Daoy (cell line): Measurements from ENCODE around the gene ABCA5. TPM values are rescaled to one million over a fixed set of nuclear protein-coding genes. Genes with fewer than 3 reads are reported as not detected.

ENCODE experiments used
- DNase-seq: peaks from one replicate; pipeline ENCODE4 v3.0.0-alpha.2; 2015; ENCODE audit warnings: low read depth
- total RNA-seq: library from RNA; depleted of rRNA; stranded (reverse); fragments of >200 nt; shearing (Covaris generic); gene quantifications from 2 replicates; pipeline ENCODE4 v1.2.3, GENCODE V29; 2014

Gene ABCA5
- total RNA-seq, 1 experiment from 2014 or later = 9.7 TPM

DNA sequence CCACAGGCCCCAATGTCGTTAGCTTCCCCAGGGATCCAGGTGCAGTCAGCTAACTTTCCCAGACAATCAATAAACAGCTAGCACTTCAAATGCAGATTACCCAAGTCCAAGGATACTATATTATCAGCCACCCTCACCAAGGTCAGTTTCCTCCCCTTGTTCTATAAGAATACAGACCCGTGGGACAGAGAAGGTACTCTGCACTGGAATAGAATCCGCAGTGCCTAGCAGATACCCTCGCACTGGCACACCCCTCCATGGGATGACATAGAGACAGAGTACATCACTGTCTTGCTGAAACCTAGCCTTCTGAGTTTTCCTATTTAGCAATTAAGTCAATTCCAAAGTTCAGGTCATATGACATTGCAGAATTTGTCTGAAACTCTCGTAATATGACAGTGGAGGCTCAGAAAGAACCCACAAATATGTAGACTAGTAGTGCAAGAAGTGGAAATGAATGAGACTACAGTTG is 58.4 kb downstream of the ABCA5 start:
- no peak for DNase-seq

DNA sequence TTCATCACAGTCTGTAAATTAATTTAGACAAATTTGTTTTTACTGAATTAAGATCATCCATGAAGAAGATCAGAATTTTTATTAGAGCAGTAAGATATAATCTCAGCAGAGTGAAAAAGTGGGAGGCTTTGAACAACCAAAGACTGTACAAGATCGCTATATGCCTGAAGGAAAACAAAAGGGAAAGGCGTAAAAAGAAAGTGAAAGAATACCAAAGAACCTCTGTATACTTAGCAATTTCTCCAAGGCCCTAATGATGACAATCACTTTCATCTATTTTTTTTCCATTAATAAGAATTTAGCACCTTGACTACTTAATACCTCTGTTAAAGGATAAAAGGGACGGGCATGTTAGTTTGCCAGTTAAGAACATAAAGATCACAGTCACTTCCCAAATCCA is 59.7 kb downstream of the ABCA5 start:
- DNase-seq = no peak

DNA sequence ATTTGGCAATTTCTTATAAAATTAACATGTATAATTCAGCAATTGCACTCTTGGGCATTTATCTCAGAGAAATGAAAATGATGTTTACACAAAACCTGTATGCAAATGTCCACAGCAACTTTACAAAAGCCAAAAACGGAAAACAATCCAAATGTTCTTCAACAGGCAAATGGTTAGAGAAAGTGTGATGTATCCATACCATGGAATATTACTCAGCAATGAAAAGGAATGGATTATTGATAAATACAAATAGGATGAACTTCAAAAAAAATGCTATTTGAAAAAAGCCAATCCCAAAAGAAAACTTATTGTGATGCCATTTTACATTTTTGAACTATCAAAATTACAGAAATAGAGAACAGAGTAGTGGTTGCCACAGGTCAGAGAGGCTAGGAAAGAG is 61.1 kb downstream of the ABCA5 start:
- no peak for DNase-seq

DNA sequence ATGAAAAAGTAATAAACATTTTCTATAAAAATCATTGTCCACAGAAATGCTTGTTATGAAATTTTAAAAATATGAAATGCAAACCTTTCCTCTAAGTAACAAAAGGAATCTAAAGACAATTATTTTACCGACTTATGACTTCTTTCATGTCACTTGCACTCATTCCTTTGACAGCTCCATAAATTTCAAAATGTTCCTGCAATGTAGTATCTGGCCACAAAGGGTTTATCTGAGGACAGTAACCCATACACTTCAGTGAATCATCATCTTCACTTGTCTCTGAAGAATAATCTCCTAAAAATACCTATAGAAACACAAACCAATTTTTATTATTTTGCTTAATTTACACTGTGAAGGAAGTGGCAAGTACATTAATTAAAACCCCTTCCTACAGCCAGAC is 72.7 kb downstream of the ABCA5 start:
- no peak for DNase-seq

DNA sequence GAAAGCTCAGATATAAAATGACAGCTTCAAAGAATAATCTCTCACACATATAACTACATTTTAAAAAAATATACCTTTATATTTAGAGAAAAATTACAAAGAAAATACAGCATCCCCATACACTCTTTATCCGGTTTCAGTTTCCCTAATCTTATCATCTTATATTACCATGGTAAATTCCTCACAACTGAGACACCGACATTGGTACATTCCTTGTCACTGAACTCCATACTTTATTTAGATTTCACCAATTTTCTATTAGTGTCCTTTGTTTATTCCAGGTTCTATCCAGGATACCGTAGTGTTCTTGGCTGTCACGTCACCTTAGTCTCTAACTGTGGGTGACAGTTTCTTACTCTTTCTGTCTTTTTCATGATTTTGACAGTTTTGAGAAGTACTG is 76.3 kb downstream of the ABCA5 start:
- no peak for DNase-seq

DNA sequence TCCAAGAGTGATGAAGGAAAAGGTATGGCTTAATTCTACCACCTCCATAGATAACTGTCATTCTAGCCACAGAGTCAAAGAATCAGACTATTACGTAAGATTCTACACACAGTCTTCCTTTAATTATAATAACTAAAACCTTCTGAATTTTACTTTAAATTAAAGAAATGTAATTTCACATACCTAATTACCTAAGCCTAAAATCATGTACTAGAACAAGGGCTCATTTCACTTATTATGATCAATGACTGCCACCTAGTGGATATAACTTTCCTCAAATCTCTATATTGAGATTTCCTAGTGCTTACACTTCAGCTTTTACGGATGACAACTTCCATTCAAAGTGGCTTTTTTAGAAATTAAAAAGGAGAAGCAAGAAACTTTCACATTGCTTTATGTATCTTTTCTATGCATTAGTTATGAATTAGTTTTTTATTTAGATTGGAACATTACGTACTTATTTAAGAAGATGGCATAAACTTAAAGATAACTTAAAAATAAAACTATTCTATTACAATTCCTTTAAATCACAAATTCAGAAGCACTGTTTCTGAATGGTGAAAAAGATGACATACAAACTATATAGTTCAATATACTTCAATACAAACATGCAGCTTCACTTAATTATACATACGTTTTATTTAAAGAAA is 80.1 kb downstream of the ABCA5 start:
- DNase-seq = peak; percentile 5

DNA sequence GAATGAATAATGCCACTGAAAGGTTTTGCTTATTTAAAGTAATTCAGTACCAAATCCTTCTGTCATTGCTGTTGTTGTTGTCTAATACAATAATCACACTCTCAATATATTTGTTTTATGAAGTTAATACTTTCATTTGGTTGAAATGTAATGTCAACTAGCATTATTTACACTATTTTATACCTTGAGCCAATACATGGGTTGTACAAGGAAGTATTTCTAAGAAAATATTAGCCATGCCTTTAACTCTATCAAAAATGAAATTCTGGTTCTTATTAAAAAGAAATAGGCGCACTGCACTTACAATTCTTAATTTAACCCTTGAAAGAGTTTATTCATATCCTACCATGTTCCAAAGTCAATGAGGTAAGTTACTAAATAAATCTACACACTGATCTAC is 80.7 kb downstream of the ABCA5 start:
- no peak for DNase-seq

DNA sequence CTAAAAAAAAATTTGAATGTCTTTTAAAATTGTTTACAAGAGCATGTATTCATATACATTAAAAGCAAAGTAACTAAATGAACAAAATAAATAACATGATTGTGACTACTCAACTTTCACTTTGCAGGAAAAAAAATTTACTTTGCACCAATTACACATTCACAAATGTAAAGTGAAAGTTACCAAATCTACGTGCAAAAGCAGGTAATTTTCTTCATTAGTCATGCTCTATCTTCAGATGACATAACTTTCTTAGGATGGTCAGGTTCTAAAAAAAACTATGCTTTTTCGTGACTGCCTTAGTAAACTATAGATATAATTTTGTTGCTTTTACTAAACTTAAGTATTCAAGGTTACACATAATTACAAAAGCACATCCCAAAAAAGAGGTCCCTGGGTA is 81.3 kb downstream of the ABCA5 start:
- no peak for DNase-seq

DNA sequence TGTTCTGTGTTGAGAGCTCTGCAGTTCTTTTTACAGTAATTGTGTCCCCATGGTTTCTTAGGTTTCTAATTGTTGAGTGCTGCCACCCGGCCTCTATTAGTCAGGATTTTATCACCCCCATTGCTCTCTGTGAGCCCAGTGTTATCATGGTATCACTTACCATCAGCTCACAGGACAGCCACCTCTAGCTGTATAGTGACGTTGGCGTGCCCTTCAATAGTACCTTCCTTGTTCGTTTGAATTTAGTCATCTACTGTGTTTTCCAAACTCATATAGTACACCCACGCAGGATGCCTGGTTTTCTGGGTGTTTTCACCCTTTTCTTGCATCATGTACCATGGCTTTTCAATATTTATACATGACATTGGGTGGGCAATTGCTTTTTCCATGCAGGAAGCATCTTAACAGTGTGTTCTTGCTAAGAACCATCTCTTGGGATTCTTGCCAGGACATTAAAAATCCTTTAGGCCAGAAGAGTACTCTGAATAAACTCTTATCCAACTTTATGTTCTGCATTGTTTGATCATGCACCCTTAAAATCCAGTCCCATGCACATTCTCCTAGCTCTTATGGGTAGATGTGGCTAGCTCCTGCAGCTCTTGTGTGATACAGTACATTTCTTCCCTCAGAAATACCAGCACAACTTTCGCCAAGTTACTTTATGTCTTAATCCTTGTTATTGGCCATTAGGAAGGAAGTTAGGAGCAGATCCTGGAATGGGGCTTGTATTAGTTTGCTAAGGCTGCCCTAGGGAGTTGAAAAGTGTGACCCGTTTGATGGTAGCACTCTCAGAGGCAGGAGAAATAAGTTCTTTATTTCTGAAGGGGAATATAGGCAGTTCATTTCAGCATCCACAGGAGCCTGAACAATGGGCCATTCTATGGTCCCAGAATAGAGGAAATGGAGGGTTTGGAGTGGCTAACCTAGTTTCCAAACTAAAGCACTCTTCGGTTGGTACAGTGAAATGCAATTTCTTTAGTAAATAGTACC is 87.0 kb downstream of the ABCA5 start:
- no peak for DNase-seq

DNA sequence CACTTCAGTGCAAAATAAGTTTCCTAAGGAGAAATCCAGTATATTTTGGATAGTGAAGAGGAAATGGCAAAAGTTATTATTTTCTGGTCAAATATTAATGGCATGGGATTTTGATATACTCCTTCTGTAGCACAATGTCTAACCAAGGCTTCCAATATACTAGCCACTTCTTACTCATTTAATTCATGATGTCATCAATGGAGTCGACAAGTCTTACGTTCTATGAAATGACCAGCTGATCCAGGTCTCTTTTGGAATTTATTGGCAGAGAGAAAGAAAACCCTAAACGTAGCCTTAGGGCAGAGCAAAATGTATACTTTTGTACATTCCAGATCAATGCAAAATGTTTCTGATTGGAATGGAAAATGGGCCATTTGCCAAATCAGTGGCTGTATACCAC is 90.0 kb downstream of the ABCA5 start:
- DNase-seq = no peak

DNA sequence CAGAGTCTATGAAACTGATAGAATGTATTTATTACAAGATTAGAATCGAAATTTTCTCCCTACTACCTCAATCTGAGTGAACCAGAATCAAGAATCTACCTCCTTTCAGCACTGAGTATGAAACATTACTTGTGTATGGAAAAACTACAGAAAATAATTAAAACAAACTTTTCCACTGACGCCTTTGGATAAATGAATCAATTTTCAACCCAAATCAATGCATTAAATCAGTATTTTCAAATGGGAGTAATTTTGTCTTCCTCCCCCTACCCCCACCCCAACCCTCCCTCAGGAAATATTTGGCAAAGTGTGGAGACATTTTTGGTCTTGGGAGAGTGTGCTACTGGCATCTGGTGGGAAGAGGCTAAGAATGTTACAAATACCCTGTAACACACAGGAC is 90.5 kb downstream of the ABCA5 start:
- DNase-seq = no peak

DNA sequence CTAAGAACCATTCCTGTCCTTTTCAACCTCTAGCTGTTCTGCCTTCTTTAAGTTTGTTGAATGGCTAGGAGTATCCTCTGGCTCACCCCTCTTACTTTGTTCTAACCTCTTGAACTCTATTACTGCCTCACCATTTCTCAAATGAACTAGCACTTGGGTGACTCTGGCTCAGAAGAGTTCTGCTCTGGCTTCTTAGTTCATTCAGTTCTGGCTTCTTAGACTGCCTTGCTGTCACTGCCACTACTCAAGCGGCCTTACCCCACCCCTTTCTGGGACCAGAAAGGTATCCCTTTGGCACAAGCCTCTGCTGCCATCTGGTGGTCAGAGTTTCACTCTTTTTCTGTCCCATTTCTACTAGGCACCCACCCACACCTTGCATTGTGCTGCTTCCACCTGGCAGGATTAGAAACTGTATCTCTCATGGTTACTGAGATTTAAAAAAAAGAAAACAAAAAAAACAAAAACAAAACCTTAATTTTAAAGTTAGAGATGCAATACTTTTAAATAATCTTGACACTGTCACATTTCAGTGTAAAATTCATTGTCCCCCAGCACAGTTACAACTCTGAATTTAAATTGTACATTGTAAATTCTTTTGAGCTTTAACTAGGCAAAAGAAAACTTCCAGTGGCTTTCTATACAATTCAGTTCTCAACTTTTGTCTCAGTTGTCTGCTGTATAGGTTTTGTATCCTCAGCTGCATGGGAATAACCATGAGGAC is 91.4 kb downstream of the ABCA5 start:
- peak; percentile 74 for DNase-seq

DNA sequence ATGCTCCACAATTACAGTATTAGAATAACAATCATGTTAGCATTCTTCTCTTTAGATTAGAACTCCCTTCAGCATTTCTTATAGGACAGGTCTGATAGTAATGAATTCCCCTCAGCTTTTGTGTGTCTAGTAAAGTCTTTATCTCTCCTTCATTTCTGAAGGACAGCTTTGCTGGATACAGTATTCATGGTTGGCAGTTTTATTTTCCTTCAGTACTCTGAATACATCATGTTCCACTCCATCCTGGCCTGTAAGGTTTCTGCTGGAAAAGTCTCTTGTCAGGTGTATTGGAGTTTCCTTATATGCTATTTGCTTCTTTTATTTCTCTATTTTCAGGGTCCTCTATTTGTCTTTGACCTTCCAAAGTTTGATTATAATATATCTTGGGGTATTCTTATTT is 94.3 kb downstream of the ABCA5 start:
- DNase-seq = no peak

DNA sequence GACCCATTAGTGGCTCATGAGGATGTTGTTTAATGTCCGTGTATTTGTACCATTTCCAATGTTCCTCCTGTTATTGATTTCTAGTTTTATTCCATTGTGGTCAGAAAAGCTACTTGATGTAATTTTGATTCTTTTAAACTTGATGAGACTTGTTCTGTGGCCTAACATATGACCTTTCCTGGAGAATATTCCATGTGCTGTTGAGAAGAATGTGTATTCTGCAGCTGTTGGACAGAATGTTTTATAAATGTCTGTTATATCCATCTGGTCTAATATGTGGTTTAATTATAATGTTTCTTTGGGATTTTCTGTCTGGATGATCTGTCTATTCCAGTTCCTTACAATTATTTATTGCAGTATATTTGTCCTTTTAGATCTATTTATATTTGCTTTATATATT is 95.4 kb downstream of the ABCA5 start:
- DNase-seq = no peak

DNA sequence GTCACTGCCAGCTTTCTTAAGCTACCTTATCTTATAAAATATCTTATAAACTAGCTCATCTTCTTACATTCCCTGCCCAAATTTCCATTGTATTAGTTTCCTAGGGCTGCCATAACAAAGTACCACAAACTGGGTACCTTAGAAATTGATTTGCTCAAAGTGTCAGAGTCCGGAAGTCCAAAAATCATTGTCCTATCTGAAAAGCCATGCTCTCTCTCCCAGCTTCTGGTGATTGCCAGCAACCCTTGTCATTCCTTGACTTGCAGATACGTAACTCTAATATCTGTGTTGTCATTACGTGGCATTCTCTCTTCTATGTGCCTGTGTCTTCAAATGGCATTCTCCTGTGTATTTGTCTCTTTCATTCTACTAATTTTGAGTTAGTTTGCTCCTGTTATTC is 96.0 kb downstream of the ABCA5 start:
- DNase-seq = no peak

DNA sequence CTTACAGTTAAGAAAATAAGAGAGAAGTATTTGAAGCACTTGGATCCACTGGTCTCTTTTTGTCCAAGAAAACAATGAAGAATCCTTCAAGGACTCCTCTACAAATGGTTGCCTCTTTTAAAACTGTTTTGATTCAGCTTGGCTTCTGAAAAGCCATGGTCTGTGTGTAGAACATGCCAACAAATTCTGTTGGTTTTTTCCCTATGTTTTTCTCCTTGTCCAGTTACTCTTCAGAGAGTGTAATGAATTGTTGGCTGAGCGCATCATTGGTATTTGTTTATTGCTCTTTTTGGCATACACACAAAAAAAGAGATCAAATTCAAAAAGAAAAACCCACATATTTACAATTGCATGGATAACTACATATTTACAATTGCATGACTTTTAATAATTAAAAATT is 98.4 kb downstream of the ABCA5 start, which contains the start of gene ABCA10:
Gene ABCA10 (minus strand): TSS at position 249 of the 400 bp plus-strand sequence. CDS start 3,466 bp downstream, outside the sequence.
- no peak for DNase-seq

DNA sequence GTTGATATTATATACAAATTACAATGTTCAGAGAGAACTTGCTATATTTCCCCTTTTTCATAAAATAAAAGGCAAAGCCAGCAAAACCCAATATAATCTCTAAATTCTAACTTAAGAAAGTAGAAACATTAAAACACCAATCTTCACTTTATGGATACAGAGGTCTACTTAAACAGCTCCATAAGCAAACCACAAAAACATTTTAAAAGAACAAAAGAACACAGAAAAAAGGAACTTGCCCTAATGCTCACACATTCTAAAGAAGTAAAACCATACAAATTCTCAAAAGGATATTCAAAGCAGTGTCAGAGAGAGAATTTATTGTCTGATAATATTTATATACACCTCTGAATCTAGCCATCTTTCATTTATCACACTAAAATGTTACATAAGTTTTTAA is 98.9 kb downstream of the ABCA5 start:
- DNase-seq = no peak

DNA sequence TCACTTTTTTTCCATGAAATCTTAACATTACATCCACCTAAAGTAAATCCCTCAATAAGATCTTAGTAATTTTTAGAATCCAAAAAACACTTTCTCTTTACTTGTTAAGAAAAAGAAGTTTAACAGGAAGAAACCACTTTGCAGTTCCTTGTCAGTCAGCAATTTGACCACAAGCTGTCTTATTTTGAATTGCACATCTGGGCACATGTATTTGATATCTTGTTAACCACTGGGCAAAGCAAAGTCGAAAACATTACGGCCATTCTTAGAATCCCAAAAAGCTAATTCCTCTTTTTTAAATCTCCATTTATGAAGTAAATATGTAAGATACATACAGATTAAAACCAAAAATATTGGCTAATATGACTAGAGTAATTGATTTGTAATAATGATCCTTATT is 99.4 kb downstream of the ABCA5 start:
- DNase-seq = no peak

DNA sequence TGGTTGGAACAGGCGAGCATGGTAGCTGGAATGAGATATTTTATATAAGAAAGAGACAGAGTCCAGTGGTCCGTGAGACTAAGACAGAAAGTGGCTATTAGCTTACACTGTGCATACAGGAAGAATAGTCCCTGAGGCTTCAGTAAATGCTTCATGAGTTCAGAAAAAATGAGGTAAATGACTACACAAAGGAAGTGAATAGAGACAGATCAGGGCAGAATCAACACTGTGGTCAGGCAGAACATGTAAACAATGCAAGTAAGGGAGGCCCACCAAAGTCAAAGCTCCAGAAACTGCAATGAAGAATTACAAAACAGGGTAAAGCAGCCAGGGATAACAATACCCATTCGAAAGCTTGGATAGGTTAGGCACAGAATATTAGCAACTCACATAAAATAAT is 103.1 kb downstream of the ABCA5 start:
- peak; percentile 17 for DNase-seq

DNA sequence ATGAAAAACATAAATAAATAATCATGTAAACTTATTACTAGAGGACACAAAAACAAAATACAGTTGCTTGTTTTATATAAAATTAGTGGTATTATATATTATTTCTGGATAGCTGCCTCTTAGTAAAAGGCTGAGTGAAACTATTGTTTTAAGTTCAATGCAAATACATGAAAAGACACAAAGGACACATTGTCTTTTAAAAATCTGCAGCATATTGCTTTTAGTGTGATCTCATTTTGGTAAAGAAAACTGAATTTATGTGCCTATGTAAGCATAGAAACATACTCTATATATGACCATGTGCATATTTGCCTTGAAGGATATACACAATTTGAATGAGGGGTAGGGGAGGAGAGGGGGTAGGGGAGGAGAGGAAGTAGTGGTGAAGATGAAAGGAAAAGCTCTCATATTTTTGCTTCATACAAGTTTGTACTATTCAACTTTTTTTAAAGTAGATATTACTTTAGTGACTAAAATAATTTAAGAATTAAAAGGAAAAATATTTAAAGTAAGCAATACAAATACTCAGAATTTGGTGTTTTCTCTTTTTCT is 104.2 kb downstream of the ABCA5 start:
- no peak for DNase-seq

DNA sequence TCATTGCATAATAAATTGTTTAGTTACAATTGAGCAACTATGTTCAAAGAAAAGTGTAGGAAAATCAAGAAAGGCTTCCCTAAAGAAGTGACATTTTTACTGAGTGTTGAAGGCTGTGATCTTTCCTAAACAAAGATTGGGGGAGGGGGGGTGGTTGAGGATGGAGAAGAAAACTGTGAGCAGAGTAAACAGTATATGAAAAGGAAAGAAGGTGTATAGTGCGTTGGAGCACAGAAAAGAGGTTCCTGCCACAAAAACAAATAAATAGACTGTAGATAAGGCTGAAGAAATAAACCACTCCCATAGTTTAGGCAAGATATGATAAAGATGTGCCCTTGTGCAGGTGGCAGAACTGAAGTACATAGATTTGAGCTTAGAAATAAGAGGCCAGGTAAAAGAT is 106.8 kb downstream of the ABCA5 start:
- DNase-seq = no peak

DNA sequence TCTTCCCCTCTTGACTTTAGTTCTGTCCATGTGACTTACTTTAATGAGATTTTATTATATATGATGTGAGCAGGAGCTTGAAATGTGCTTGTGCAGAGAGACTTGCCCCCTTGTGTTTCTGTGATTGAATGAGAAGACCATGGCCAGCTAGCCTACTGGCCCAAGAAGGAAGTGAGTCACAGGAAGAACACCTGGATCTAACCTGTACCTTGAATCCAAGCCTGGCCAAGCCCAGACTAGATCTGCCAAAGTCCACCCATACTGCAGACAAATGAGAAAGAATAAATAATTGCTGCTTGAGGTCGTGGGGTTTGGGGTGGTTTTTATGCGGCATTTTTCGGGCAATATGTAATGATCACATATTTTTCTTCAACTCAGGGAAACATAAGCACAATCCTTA is 107.9 kb downstream of the ABCA5 start:
- DNase-seq = no peak
